PC-3 (cell line): ENCODE measurements around the gene RMC1. TPM values are rescaled to one million over a fixed set of nuclear protein-coding genes. Genes with fewer than 3 reads are reported as not detected.

Experiments
- ATAC-seq: fragments of 200-7000 bp; cut with Tn5 transposase; 2 replicates; pipeline ENCODE4 v1.9.1; 2020; ENCODE audit warnings: mild to moderate bottlenecking, moderate library complexity
- BruUV-seq: library from RNA; stranded (reverse); fragments of 400-500 nt; replicated peaks from 2 replicates; lab custom pipeline; 2021; lab: Mats Ljungman, UMichigan
- CTCF ChIA-PET: fragments of 300-600 bp; sonication (Branson Sonifier 250); formaldehyde crosslinking; loops from one replicate; lab custom pipeline; 2022; ENCODE audit warnings: antibody characterized with exemption; lab: Charles Lee
- POLR2A ChIA-PET: fragments of 300-600 bp; sonication (Branson Sonifier 250); formaldehyde crosslinking; loops from one replicate; lab custom pipeline; 2022; ENCODE audit warnings: antibody characterized with exemption; ENCODE audit not compliant: unreplicated experiment; lab: Charles Lee
- DNase-seq: peaks from one replicate; pipeline ENCODE4 v3.0.0-alpha.2; 2015
- H2AFZ ChIP-seq: fragments of 300-600 bp; sonication (generic); 2 replicates; pipeline ENCODE4 v1.6.0; 2016; ENCODE audit warnings: antibody characterized with exemption, low read length
- H3F3A ChIP-seq: fragments of 300-600 bp; sonication (generic); one replicate; pipeline ENCODE4 v1.6.0; 2017; ENCODE audit warnings: antibody characterized with exemption, low read length, control low read depth, mild to moderate bottlenecking; ENCODE audit not compliant: unreplicated experiment
- H3K27ac ChIP-seq: fragments of 300-600 bp; sonication (generic); 2 replicates; pipeline ENCODE4 v1.5.1; 2016; ENCODE audit warnings: mild to moderate bottlenecking, low read length
- H3K27me3 ChIP-seq: fragments of 300-600 bp; sonication (generic); 2 replicates; pipeline ENCODE4 v1.6.1; 2016; ENCODE audit warnings: low read length, mixed read lengths
- H3K36me3 ChIP-seq: fragments of 300-600 bp; sonication (generic); 2 replicates; pipeline ENCODE4 v1.6.1; 2016; ENCODE audit warnings: low read depth, mixed run types, low read length, mixed read lengths
- H3K4me1 ChIP-seq: fragments of 300-600 bp; sonication (generic); 2 replicates; pipeline ENCODE4 v1.5.1; 2016; ENCODE audit warnings: low read length; ENCODE audit not compliant: insufficient read depth
- H3K4me2 ChIP-seq: fragments of 300-600 bp; sonication (generic); 2 replicates; pipeline ENCODE4 v1.6.0; 2016; ENCODE audit warnings: low read length
- H3K4me3 ChIP-seq: fragments of 300-600 bp; sonication (generic); 2 replicates; pipeline ENCODE4 v1.5.1; 2016; ENCODE audit warnings: mild to moderate bottlenecking, low read length, mixed read lengths
- H3K79me2 ChIP-seq: fragments of 300-600 bp; sonication (generic); 2 replicates; pipeline ENCODE4 v1.6.1; 2017; ENCODE audit warnings: low read length, mixed read lengths
- H3K9ac ChIP-seq: fragments of 300-600 bp; sonication (generic); 2 replicates; pipeline ENCODE4 v1.6.0; 2016; ENCODE audit warnings: mild to moderate bottlenecking, low read length
- H3K9me2 ChIP-seq: fragments of 300-600 bp; sonication (generic); replicated peaks from 2 replicates; pipeline ENCODE4 v1.6.1; 2016; ENCODE audit warnings: mixed run types, low read length, mixed read lengths
- H3K9me3 ChIP-seq: fragments of 300-600 bp; sonication (generic); 2 replicates; pipeline ENCODE4 v1.6.1; 2016; ENCODE audit warnings: low read length, mixed read lengths
- H4K20me1 ChIP-seq: fragments of 300-600 bp; sonication (generic); 2 replicates; pipeline ENCODE4 v1.6.1; 2016; ENCODE audit warnings: low read length, mixed read lengths
- CTCF ChIP-seq: fragments of 300-600 bp; sonication (generic); conservative IDR thresholded peaks from 2 replicates; pipeline ENCODE4 v1.5.1; 2017; ENCODE audit warnings: antibody characterized with exemption, low read depth, mild to moderate bottlenecking, low read length
- EZH2 ChIP-seq: fragments of 300-600 bp; sonication (generic); IDR thresholded peaks from one replicate; pipeline ENCODE4 v1.6.1; 2017; ENCODE audit warnings: antibody characterized with exemption, mild to moderate bottlenecking, low read length; ENCODE audit not compliant: unreplicated experiment
- EZH2phosphoT487 ChIP-seq: fragments of 300-600 bp; sonication (generic); IDR thresholded peaks from 2 replicates; pipeline ENCODE4 v1.6.1; 2018; ENCODE audit warnings: mild to moderate bottlenecking, antibody characterized with exemption, low read length, borderline replicate concordance
- intact Hi-C: fragments of 100-400 bp; cut with micrococcal nuclease; formaldehyde crosslinking; loops from 2 replicates; pipeline ENCODE4 v1.9.0; 2023
- total RNA-seq: library from RNA; depleted of rRNA; stranded (reverse); fragments of >200 nt; gene quantifications from 2 replicates; pipeline ENCODE4 v1.2.3, GENCODE V29; 2014; rRNA removed

The RMC1 gene
- total RNA-seq, 1 experiment from 2014 or later, result 23.2 TPM

GRCh38 chr18:23580677-23581367 lies 77.5 kb downstream of the RMC1 start:
- no peak overlapping the region for H2AFZ ChIP-seq
- H3F3A ChIP-seq, result no peaks in the 10 kb centered on the region
- H4K20me1 ChIP-seq, result peaks cover 38% of the 10 kb centered on the region
- no peaks in the 10 kb centered on the region for H3K9me3 ChIP-seq
- no peaks in the 10 kb centered on the region for H3K27me3 ChIP-seq
- peaks cover 81% of the 10 kb centered on the region for H3K79me2 ChIP-seq
- no peak for ATAC-seq
- peaks cover 3% of the 10 kb centered on the region for H3K36me3 ChIP-seq
- peaks cover 27% of the 10 kb centered on the region for H3K4me1 ChIP-seq
- BruUV-seq, result no TSS peak
- H3K27ac ChIP-seq, result no peak overlapping the region
- DNase-seq, result no peak
- 0 out of 2 replicates have a peak overlapping the region, but pooled peaks have one; percentile 7 for H3K4me2 ChIP-seq
- intact Hi-C loops, result no loop called here
- H3K4me3 ChIP-seq, result no peak overlapping the region
- no peak overlapping the region for H3K9ac ChIP-seq
- TF ChIP-seq EZH2phosphoT487 (no peak), CTCF (no peak), EZH2 (no peak)
- CTCF ChIA-PET, result no interaction called here
- no peaks in the 10 kb centered on the region for H3K9me2 ChIP-seq
- POLR2A ChIA-PET, result no interaction called here

Other genes with a start within 250 kb of the RMC1 start
- gene RIOK3, start 50.2 kb upstream of the RMC1 start, total RNA-seq, result 35.0 and 41.4 TPM in 2 replicates
- 85.5 and 122 TPM in 2 replicates for gene NPC1, start 83.0 kb downstream of the RMC1 start, total RNA-seq
- gene ANKRD29, start 159.4 kb downstream of the RMC1 start, total RNA-seq, result 31.0 and 31.4 TPM in 2 replicates
- gene LAMA3, start 185.9 kb downstream of the RMC1 start, total RNA-seq, result 217 and 224 TPM in 2 replicates